Endodermal cell (in vitro differentiated cells): ENCODE data around the gene TBL1XR1. TPM values are rescaled to one million over a fixed set of nuclear protein-coding genes. Genes with fewer than 3 reads are reported as not detected.

Source experiments
- DNase-seq: peaks from one replicate; pipeline ENCODE4 v3.0.0-alpha.2; 2017
- H3K27ac ChIP-seq: 2 replicates; pipeline ENCODE4 v1.5.1; 2013; ENCODE audit warnings: mild to moderate bottlenecking, low read depth, low read length, moderate library complexity
- H3K27me3 ChIP-seq: 2 replicates; pipeline ENCODE4 v1.6.1; 2013; ENCODE audit warnings: mild to moderate bottlenecking, low read length, moderate library complexity; ENCODE audit not compliant: insufficient read depth, control insufficient read depth, poor library complexity, severe bottlenecking
- H3K36me3 ChIP-seq: 2 replicates; pipeline ENCODE4 v1.7.0; 2013; ENCODE audit warnings: mild to moderate bottlenecking, low read length, moderate library complexity; ENCODE audit not compliant: control insufficient read depth, insufficient read depth
- H3K4me1 ChIP-seq: one replicate; pipeline ENCODE4 v1.7.0; 2013; ENCODE audit warnings: low read length; ENCODE audit not compliant: control insufficient read depth, insufficient read depth
- H3K4me3 ChIP-seq: 2 replicates; pipeline ENCODE4 v1.5.1; 2013; ENCODE audit warnings: mild to moderate bottlenecking, low read length, moderate library complexity
- H3K9ac ChIP-seq: 2 replicates; pipeline ENCODE4 v1.6.1; 2013; ENCODE audit warnings: mild to moderate bottlenecking, low read length, moderate library complexity; ENCODE audit not compliant: poor library complexity, severe bottlenecking; ENCODE audit errors: extremely low read depth
- H3K9me3 ChIP-seq: 2 replicates; pipeline ENCODE4 v1.6.1; 2013; ENCODE audit warnings: mild to moderate bottlenecking, low read length, moderate library complexity; ENCODE audit not compliant: control insufficient read depth
- H3K27ac Mint-ChIP-seq: 2 replicates; pipeline ENCODE4 v1.8.0; 2020; ENCODE audit warnings: mixed read lengths
- H3K27me3 Mint-ChIP-seq: 2 replicates; pipeline ENCODE4 v1.8.0; 2021; ENCODE audit warnings: mild to moderate bottlenecking, mixed read lengths; ENCODE audit not compliant: insufficient read depth
- H3K36me3 Mint-ChIP-seq: 2 replicates; pipeline ENCODE4 v1.8.0; 2020; ENCODE audit warnings: low read depth, mixed read lengths
- H3K4me1 Mint-ChIP-seq: 2 replicates; pipeline ENCODE4 v1.8.0; 2020; ENCODE audit warnings: mixed read lengths
- H3K4me3 Mint-ChIP-seq: 2 replicates; pipeline ENCODE4 v1.8.0; 2020; ENCODE audit warnings: mild to moderate bottlenecking, moderate library complexity, mixed read lengths
- H3K9me3 Mint-ChIP-seq: 2 replicates; pipeline ENCODE4 v1.8.0; 2020; ENCODE audit warnings: mild to moderate bottlenecking, mixed read lengths
- WGBS, 2 experiments: methylation state at CpG; one replicate each; pipeline versions ENCODE4 v1.1.5 to v1.1.7; 2013; ENCODE audit warnings: missing lambda C conversion rate in 2 of 2, mixed read lengths in 1 of 2; ENCODE audit not compliant: insufficient coverage in 1 of 2, insufficient read length in 1 of 2; 5-methylcytosine and 5-hydroxymethylcytosine counted together
- total RNA-seq, 2 donors: library from RNA; stranded (reverse); fragmentation: NEBNext Ultra II Directional in 1 of 2; extraction: Animal tissue kit (Norgen Biotek cat#: 25700) in 1 of 2; gene quantifications; 2 replicates in 1 of 2; 3 replicates in 1 of 2; pipeline ENCODE4 v1.2.1, GENCODE V29; 2021
- TF ChIP-seq, protein P1 (sequence below): fragments of 200-600 bp; sonication (generic); conservative IDR thresholded peaks from 2 replicates; pipeline ENCODE4 v1.5.0; 2021; ENCODE audit warnings: antibody characterized with exemption, mild to moderate bottlenecking

The TBL1XR1 gene
- total RNA-seq, 2 donors from 2014 or later = 235 to 273 TPM

DNA sequence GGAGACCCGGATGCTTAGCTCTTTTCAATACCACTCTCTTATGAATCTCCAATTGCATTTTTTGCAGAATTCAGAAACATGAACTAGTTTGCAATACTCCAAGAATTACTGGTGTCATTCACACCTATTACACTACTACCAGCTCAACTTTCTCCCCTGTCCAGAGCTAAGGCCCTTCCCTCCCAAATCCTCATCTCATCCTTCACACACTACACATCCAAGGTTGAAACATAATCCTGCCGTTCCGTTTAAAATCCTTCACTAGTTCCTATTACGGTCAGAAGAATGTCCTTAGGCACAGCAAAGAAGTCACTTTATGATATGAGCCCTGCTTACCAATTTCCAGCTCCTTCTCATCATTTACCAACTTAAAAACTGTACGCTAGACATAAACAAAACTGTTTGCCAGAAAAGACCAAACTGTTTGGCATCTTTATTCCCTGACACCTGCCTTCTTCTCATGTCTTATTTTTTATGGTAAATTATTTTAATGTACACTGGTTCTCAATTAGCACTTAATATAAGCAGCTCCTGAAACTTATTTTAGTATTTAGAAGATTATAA lies 22.6 kb downstream of the TBL1XR1 start:
- Mint-ChIP-seq H3K4me1 (peaks cover 35% of the 10 kb centered on the region), H3K36me3 (peaks cover 48% of the 10 kb centered on the region), H3K27ac (peak overlapping the region; percentile 27), H3K4me3 (no peak overlapping the region), H3K27me3 (no peaks in the 10 kb centered on the region), H3K9me3 (no peaks in the 10 kb centered on the region)
- H3K36me3 ChIP-seq = peaks cover 47% of the 10 kb centered on the region
- DNase-seq = peak; percentile 27
- TF ChIP-seq, protein P1, sequence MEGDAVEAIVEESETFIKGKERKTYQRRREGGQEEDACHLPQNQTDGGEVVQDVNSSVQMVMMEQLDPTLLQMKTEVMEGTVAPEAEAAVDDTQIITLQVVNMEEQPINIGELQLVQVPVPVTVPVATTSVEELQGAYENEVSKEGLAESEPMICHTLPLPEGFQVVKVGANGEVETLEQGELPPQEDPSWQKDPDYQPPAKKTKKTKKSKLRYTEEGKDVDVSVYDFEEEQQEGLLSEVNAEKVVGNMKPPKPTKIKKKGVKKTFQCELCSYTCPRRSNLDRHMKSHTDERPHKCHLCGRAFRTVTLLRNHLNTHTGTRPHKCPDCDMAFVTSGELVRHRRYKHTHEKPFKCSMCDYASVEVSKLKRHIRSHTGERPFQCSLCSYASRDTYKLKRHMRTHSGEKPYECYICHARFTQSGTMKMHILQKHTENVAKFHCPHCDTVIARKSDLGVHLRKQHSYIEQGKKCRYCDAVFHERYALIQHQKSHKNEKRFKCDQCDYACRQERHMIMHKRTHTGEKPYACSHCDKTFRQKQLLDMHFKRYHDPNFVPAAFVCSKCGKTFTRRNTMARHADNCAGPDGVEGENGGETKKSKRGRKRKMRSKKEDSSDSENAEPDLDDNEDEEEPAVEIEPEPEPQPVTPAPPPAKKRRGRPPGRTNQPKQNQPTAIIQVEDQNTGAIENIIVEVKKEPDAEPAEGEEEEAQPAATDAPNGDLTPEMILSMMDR = no peak
- H3K9ac ChIP-seq = no peak overlapping the region
- H3K4me3 ChIP-seq = no peak overlapping the region
- 80 to 88% methylated on average over 1 to 5 of the region's 5 CpGs for WGBS, 2 experiments
- H3K4me1 ChIP-seq = peaks cover 5% of the 10 kb centered on the region
- no peaks in the 10 kb centered on the region for H3K27me3 ChIP-seq
- no peak overlapping the region for H3K27ac ChIP-seq
- H3K9me3 ChIP-seq = peaks cover 4% of the 10 kb centered on the region

DNA sequence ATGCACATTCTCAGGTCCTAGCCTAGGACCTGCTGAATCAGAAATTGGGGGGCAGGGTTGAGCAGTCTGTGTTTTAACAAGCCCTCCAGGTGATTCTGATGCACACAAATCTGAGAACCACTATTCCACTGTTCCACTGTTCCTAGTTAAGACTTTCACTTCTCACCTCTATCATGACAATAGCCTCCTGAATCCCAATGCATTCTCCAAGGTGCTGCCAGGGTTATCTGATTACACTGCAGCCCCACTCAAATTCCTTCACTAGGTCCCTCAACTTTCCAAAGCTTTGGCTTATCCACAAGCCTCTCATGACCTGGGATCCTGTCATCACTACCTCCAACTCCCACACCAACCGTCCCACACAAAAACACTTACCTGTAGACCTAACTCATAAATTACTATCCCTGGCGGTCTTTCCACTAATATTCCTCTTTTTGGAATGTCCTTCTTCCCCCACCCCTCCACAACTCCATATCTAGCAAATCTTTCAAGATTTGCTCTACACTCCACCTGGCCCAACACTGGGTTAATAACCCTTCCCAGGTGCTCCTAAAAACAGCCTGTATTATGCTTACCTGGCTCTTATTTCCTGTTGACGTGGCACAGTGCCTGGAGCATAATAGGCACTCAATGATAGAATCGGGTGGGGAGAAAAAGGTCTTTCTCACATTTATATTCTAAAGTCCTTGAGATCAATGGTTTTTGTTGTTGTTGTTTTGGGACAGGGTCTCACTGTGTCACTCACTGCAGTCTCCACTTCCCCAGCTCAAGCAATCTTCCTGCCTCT lies 27.2 kb downstream of the TBL1XR1 start:
- H3K9me3 Mint-ChIP-seq = no peaks in the 10 kb centered on the region
- peaks cover 38% of the 10 kb centered on the region for H3K4me1 Mint-ChIP-seq
- WGBS, 2 experiments = 96 to 100% methylated on average over 3 to 4 of the region's 4 CpGs
- H3K4me3 ChIP-seq = peak overlapping the region; percentile 53
- peak overlapping the region; percentile 6 for H3K4me3 Mint-ChIP-seq
- peaks cover 63% of the 10 kb centered on the region for H3K36me3 Mint-ChIP-seq
- peaks cover 4% of the 10 kb centered on the region for H3K9me3 ChIP-seq
- DNase-seq = peak; percentile 48
- H3K27ac ChIP-seq = no peak overlapping the region
- peaks cover 62% of the 10 kb centered on the region for H3K36me3 ChIP-seq
- H3K27ac Mint-ChIP-seq = peak overlapping the region; percentile 59
- H3K4me1 ChIP-seq = peaks cover 10% of the 10 kb centered on the region
- no peak overlapping the region for H3K9ac ChIP-seq
- H3K27me3 Mint-ChIP-seq = no peaks in the 10 kb centered on the region
- H3K27me3 ChIP-seq = no peaks in the 10 kb centered on the region
- TF ChIP-seq, protein P1 = no peak

DNA sequence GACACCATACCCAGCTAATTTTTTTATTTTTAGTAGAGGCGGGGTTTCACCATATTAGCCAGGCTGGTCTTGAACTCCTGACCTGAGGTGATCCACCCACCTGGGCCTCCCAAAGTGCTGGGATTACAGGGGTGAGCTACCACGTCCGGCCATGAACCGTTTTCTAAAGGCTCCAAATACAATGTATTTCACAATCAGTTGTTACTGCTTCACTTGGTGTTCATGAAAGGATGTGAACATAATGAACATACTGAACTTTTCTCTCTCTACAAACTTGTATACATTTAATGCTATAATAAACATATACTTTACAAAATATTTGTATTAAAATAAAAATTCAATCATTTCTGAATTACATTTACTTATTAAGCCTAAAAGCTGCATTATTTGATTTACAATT lies 28.9 kb downstream of the TBL1XR1 start:
- peaks cover 70% of the 10 kb centered on the region for H3K36me3 ChIP-seq
- peaks cover 4% of the 10 kb centered on the region for H3K9me3 ChIP-seq
- 89 to 100% methylated on average over 1 to 4 of the region's 4 CpGs for WGBS, 2 experiments
- H3K27me3 Mint-ChIP-seq = no peaks in the 10 kb centered on the region
- H3K36me3 Mint-ChIP-seq = peaks cover 70% of the 10 kb centered on the region
- no peaks in the 10 kb centered on the region for H3K27me3 ChIP-seq
- no peak overlapping the region for H3K4me3 Mint-ChIP-seq
- peaks cover 10% of the 10 kb centered on the region for H3K4me1 ChIP-seq
- H3K9me3 Mint-ChIP-seq = no peaks in the 10 kb centered on the region
- H3K4me1 Mint-ChIP-seq = peaks cover 39% of the 10 kb centered on the region
- no peak overlapping the region for H3K9ac ChIP-seq
- H3K4me3 ChIP-seq = no peak overlapping the region
- TF ChIP-seq, protein P1 = no peak
- no peak overlapping the region for H3K27ac ChIP-seq
- DNase-seq = no peak
- H3K27ac Mint-ChIP-seq = no peak overlapping the region
